NT2/D1 (cell line): ENCODE data around the gene TBCB.

ENCODE experiments used
- SUZ12 ChIP-seq: IDR thresholded peaks from 2 replicates; pipeline ENCODE4 v1.6.1; 2011; ENCODE audit not compliant: insufficient read length, insufficient read depth; ENCODE audit errors: extremely low read depth
- YY1 ChIP-seq: IDR thresholded peaks from 2 replicates; pipeline ENCODE4 v1.6.1; 2011; ENCODE audit not compliant: insufficient read length, insufficient read depth

GRCh38 chr19:36110487-36111199, 4.6 kb upstream of the TBCB start, which contains the start of gene OVOL3:
- TF ChIP-seq YY1, result no peak
- TF ChIP-seq SUZ12, result no peak
